SK-N-SH (cell line): Measurements from ENCODE around the gene SLC16A13. TPM values are rescaled to one million over a fixed set of nuclear protein-coding genes. Genes with fewer than 3 reads are reported as not detected.

Experiments
- CTCF ChIA-PET: fragments of 300-600, 350-600 bp; formaldehyde crosslinking; extraction: SDS; loops from one replicate; lab custom pipeline; 2021; lab: Yijun Ruan, JAX
- POLR2A ChIA-PET: fragments of 350-600 bp; sonication (Branson Sonifier 250); formaldehyde crosslinking; extraction: SDS; loops from one replicate; lab custom pipeline; 2020; ENCODE audit warnings: antibody characterized with exemption, inconsistent platforms; lab: Yijun Ruan, JAX
- DNase-seq: peaks from one replicate; pipeline ENCODE4 v3.0.0; 2012
- H2AFZ ChIP-seq: fragments of 200-600 bp; sonication (generic); 2 replicates; pipeline ENCODE4 v1.8.1; 2016; ENCODE audit warnings: antibody characterized with exemption, mild to moderate bottlenecking, low read depth
- H3F3A ChIP-seq: fragments of 200-600 bp; sonication (generic); replicated peaks from 2 replicates; pipeline ENCODE3; 2016; ENCODE audit warnings: antibody characterized with exemption, mild to moderate bottlenecking; ENCODE audit not compliant: insufficient read depth
- H3K27ac ChIP-seq, 2 experiments: fragments of 200-500 bp in 1 of 2; fragments of 200-600 bp in 1 of 2; sonication (Bioruptor generic) in 1 of 2; sonication (generic), shearing (Covaris generic) in 1 of 2; 2 replicates each; pipeline versions ENCODE4 v1.5.1 to v1.6.1; 2014 to 2016; ENCODE audit warnings: low read depth in 2 of 2, inconsistent platforms in 1 of 2, low read length in 1 of 2, mild to moderate bottlenecking in 1 of 2, mixed read lengths in 1 of 2
- H3K27me3 ChIP-seq: fragments of 200-600 bp; sonication (generic), shearing (Covaris generic); 2 replicates; pipeline ENCODE4 v1.6.1; 2016; ENCODE audit warnings: mixed run types; ENCODE audit not compliant: insufficient read depth
- H3K36me3 ChIP-seq, 2 experiments: fragments of 200-500 bp in 1 of 2; fragments of 200-600 bp in 1 of 2; sonication (Bioruptor generic) in 1 of 2; sonication (generic) in 1 of 2; replicated peaks in 1 of 2; 2 replicates each; pipeline versions ENCODE3 to v1.5.1; 2014 to 2016; ENCODE audit warnings: low read length in 1 of 2, mild to moderate bottlenecking in 1 of 2; ENCODE audit not compliant: insufficient read depth in 2 of 2, control insufficient read depth in 1 of 2
- H3K4me1 ChIP-seq, 2 experiments: fragments of 200-500 bp in 1 of 2; fragments of 200-600 bp in 1 of 2; sonication (Bioruptor generic) in 1 of 2; sonication (generic), shearing (Covaris generic) in 1 of 2; 2 replicates each; pipeline versions ENCODE4 v1.5.1 to v1.6.1; 2014 to 2016; ENCODE audit warnings: low read depth in 1 of 2, low read length in 1 of 2, mixed run types in 1 of 2; ENCODE audit not compliant: insufficient read depth in 2 of 2, control insufficient read depth in 1 of 2
- H3K4me2 ChIP-seq: fragments of 200-600 bp; sonication (generic), shearing (Covaris generic); 2 replicates; pipeline ENCODE4 v1.6.1; 2017; ENCODE audit warnings: mixed run types
- H3K4me3 ChIP-seq, 2 experiments: fragments of 200-500 bp in 1 of 2; fragments of 200-600 bp in 1 of 2; sonication (Bioruptor generic) in 1 of 2; sonication (generic), shearing (Covaris generic) in 1 of 2; 2 replicates each; pipeline versions ENCODE4 v1.5.1 to v1.8.1; 2014 to 2016; ENCODE audit warnings: low read depth in 2 of 2, inconsistent platforms in 1 of 2, low read length in 1 of 2, mild to moderate bottlenecking in 1 of 2, mixed read lengths in 1 of 2, moderate library complexity in 1 of 2
- H3K79me2 ChIP-seq: fragments of 200-600 bp; sonication (generic); 2 replicates; pipeline ENCODE4 v1.8.1; 2017; ENCODE audit warnings: mild to moderate bottlenecking; ENCODE audit not compliant: insufficient read depth
- H3K9ac ChIP-seq: fragments of 200-600 bp; sonication (generic); 2 replicates; pipeline ENCODE4 v1.6.1; 2017; ENCODE audit warnings: mixed run types
- H3K9me2 ChIP-seq: fragments of 200-600 bp; sonication (generic); 2 replicates; pipeline ENCODE4 v1.6.1; 2017; ENCODE audit warnings: mixed run types
- H3K9me3 ChIP-seq: fragments of 200-600 bp; sonication (generic); 2 replicates; pipeline ENCODE4 v1.6.1; 2017; ENCODE audit warnings: mixed run types, mild to moderate bottlenecking, moderate library complexity
- H4K20me1 ChIP-seq: fragments of 200-600 bp; sonication (generic); 2 replicates; pipeline ENCODE4 v1.6.1; 2017; ENCODE audit warnings: mild to moderate bottlenecking, mixed run types; ENCODE audit not compliant: insufficient read depth
- FOSL2 ChIP-seq: IDR thresholded peaks from 2 replicates; pipeline ENCODE4 v1.4.0; 2012; ENCODE audit warnings: low read depth, mild to moderate bottlenecking, moderate library complexity, borderline replicate concordance
- NFIC ChIP-seq: IDR thresholded peaks from 2 replicates; pipeline ENCODE4 v1.4.0; 2012; ENCODE audit warnings: borderline replicate concordance
- NRF1 ChIP-seq: IDR thresholded peaks from 2 replicates; pipeline ENCODE4 v1.6.1; 2012; ENCODE audit warnings: low read depth, mild to moderate bottlenecking, low read length
- RAD21 ChIP-seq: IDR thresholded peaks from 2 replicates; pipeline ENCODE4 v1.6.1; 2012; ENCODE audit warnings: mild to moderate bottlenecking, low read length
- RCOR1 ChIP-seq: fragments of 150-350 bp; IDR thresholded peaks from 2 replicates; pipeline ENCODE4 v1.6.1; 2017; ENCODE audit warnings: antibody characterized with exemption, low read length
- RXRA ChIP-seq: IDR thresholded peaks from 2 replicates; pipeline ENCODE4 v1.4.0; 2012; ENCODE audit warnings: low read depth, mild to moderate bottlenecking, borderline replicate concordance
- SMC3 ChIP-seq: IDR thresholded peaks from 2 replicates; pipeline ENCODE4 v1.6.1; 2012; ENCODE audit warnings: low read depth, low read length, improper control_type of control experiment
- TAF1 ChIP-seq: IDR thresholded peaks from 2 replicates; pipeline ENCODE4 v1.6.1; 2012; ENCODE audit warnings: low read depth, mild to moderate bottlenecking, low read length, moderate library complexity, borderline replicate concordance
- WGBS: methylation state at CpG from one replicate; pipeline ENCODE4 v1.1.6; 2017; ENCODE audit warnings: low lambda C conversion rate; 5-methylcytosine and 5-hydroxymethylcytosine counted together
- polyA plus RNA-seq, 3 experiments: library from polyadenylated mRNA; depleted of rRNA; stranded (reverse); fragments of >200 nt; gene quantifications; 2 replicates each; pipeline ENCODE4 v1.2.3, GENCODE V29; 2012
- TF ChIP-seq, protein P1 (sequence below): IDR thresholded peaks from 2 replicates; pipeline ENCODE4 v1.4.0; 2012; ENCODE audit warnings: low read depth, borderline replicate concordance
- TF ChIP-seq, protein P2 (sequence below): fragments of 150-350 bp; IDR thresholded peaks from 2 replicates; pipeline ENCODE4 v1.6.1; 2017; ENCODE audit warnings: antibody characterized with exemption, low read length, low read depth, borderline replicate concordance
- TF ChIP-seq, protein P3 (sequence below): IDR thresholded peaks from 2 replicates; pipeline ENCODE4 v1.6.1; 2012; ENCODE audit warnings: mild to moderate bottlenecking, low read depth, low read length, moderate library complexity
- TF ChIP-seq, protein P4 (sequence below): fragments of 200-600 bp; sonication (generic); IDR thresholded peaks from 2 replicates; pipeline ENCODE4 v1.6.1; 2017; ENCODE audit warnings: antibody characterized with exemption, mild to moderate bottlenecking, moderate library complexity

SLC16A13 gene
- polyA plus RNA-seq, 1 of the 3 experiments (the other 2 are of a cell fraction) = 3.9 TPM

DNA sequence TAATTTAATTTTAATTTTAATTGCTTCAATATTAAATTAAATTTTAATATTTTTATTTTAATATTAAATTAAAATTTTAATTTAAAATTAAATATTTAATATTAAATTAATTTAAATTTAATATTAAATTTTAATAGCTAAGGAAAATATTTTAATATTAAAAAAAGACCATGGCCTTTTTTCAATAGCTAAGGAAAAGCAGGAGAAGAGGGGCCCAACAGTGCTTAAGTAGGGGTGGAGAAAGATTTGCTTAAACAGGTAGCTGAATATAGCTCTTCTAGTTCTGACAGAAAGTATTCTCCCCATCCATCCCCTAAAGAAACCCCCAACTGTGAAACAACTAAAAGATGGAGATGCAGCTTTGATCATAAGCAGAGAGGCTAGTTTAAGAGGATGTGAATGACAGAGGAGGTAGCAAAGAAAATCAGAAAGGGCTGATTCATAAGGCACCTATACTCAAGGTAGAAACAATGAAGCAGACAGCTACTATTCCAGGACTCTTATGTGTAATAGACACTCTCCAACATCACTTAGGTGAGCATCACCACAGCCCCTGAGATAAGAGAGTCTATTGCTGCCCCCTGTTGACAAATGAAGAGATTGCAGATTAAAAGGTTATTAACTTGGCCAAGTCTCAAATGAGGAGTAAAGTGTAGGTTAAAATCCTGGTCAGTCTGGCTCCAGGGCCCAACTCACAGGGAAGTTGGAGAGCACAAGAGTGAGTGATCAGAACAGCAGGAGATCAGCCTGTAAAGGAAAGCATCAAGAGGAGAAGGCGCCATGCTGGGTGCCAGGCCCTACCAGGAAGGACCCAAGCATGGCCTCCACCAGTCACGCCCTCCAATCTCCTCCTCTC lies 31.2 kb upstream of the SLC16A13 start:
- peaks cover 19 to 29% of the 10 kb centered on the region in 2 experiments for H3K36me3 ChIP-seq
- H3K9me2 ChIP-seq = no peaks in the 10 kb centered on the region
- H4K20me1 ChIP-seq = peaks cover 3% of the 10 kb centered on the region; the same call in 1 of the 2 replicates
- no peak overlapping the region for H3K27ac ChIP-seq
- ChIA-PET POLR2A (no interaction called here), CTCF (interaction anchor here (0.5 to 7.0 kb wide), 35 partner anchors 8 to 408 kb away, joined by 3 to 72 read pairs (median 4); partner anchors contain the start of genes ALOX12, BCL6B and RNASEK)
- no peak overlapping the region; a peak in 1 of 4 replicates for H3K4me3 ChIP-seq
- no peaks in the 10 kb centered on the region for H3K4me1 ChIP-seq
- H3K27me3 ChIP-seq = no peaks in the 10 kb centered on the region
- no peak overlapping the region for H3K4me2 ChIP-seq
- DNase-seq = peak; percentile 70
- H3K9ac ChIP-seq = no peak overlapping the region
- H3K79me2 ChIP-seq = peaks cover 33% of the 10 kb centered on the region
- no peak overlapping the region for H2AFZ ChIP-seq
- H3F3A ChIP-seq = peaks cover 4% of the 10 kb centered on the region
- 72% methylated on average over 2 of the region's 2 CpGs for WGBS
- TF ChIP-seq, protein P1, sequence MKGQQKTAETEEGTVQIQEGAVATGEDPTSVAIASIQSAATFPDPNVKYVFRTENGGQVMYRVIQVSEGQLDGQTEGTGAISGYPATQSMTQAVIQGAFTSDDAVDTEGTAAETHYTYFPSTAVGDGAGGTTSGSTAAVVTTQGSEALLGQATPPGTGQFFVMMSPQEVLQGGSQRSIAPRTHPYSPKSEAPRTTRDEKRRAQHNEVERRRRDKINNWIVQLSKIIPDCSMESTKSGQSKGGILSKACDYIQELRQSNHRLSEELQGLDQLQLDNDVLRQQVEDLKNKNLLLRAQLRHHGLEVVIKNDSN = no peak
- TF ChIP-seq RAD21 (peak; percentile 86), RXRA (no peak), SMC3 (peak; percentile 76), FOSL2 (no peak), TAF1 (no peak), NFIC (no peak), NRF1 (no peak), RCOR1 (no peak)
- TF ChIP-seq, protein P2, sequence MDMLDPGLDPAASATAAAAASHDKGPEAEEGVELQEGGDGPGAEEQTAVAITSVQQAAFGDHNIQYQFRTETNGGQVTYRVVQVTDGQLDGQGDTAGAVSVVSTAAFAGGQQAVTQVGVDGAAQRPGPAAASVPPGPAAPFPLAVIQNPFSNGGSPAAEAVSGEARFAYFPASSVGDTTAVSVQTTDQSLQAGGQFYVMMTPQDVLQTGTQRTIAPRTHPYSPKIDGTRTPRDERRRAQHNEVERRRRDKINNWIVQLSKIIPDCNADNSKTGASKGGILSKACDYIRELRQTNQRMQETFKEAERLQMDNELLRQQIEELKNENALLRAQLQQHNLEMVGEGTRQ = no peak
- TF ChIP-seq, protein P3, sequence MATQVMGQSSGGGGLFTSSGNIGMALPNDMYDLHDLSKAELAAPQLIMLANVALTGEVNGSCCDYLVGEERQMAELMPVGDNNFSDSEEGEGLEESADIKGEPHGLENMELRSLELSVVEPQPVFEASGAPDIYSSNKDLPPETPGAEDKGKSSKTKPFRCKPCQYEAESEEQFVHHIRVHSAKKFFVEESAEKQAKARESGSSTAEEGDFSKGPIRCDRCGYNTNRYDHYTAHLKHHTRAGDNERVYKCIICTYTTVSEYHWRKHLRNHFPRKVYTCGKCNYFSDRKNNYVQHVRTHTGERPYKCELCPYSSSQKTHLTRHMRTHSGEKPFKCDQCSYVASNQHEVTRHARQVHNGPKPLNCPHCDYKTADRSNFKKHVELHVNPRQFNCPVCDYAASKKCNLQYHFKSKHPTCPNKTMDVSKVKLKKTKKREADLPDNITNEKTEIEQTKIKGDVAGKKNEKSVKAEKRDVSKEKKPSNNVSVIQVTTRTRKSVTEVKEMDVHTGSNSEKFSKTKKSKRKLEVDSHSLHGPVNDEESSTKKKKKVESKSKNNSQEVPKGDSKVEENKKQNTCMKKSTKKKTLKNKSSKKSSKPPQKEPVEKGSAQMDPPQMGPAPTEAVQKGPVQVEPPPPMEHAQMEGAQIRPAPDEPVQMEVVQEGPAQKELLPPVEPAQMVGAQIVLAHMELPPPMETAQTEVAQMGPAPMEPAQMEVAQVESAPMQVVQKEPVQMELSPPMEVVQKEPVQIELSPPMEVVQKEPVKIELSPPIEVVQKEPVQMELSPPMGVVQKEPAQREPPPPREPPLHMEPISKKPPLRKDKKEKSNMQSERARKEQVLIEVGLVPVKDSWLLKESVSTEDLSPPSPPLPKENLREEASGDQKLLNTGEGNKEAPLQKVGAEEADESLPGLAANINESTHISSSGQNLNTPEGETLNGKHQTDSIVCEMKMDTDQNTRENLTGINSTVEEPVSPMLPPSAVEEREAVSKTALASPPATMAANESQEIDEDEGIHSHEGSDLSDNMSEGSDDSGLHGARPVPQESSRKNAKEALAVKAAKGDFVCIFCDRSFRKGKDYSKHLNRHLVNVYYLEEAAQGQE = no peak
- TF ChIP-seq, protein P4, sequence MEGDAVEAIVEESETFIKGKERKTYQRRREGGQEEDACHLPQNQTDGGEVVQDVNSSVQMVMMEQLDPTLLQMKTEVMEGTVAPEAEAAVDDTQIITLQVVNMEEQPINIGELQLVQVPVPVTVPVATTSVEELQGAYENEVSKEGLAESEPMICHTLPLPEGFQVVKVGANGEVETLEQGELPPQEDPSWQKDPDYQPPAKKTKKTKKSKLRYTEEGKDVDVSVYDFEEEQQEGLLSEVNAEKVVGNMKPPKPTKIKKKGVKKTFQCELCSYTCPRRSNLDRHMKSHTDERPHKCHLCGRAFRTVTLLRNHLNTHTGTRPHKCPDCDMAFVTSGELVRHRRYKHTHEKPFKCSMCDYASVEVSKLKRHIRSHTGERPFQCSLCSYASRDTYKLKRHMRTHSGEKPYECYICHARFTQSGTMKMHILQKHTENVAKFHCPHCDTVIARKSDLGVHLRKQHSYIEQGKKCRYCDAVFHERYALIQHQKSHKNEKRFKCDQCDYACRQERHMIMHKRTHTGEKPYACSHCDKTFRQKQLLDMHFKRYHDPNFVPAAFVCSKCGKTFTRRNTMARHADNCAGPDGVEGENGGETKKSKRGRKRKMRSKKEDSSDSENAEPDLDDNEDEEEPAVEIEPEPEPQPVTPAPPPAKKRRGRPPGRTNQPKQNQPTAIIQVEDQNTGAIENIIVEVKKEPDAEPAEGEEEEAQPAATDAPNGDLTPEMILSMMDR = peak; percentile 81
- TF ChIP-seq, all 33 proteins: peak for 3
- H3K9me3 ChIP-seq = no peaks in the 10 kb centered on the region
